CD4-positive, CD25-positive, alpha-beta regulatory T cell (primary cell): ENCODE data around the gene NEU4. TPM values are rescaled to one million over a fixed set of nuclear protein-coding genes. Genes with fewer than 3 reads are reported as not detected.
"Not testable (repeated sequence)": the region's sequence is repeated elsewhere in the genome, so short reads cannot be mapped to it uniquely, and the experiment has no call there.

Experiments
- ATAC-seq, 2 donors: fragments of 150-1000 bp; cut with Tn5 transposase; one replicate each; pipeline ENCODE4 v1.10.0; 2021; ENCODE audit warnings: low read depth in 2 of 2, moderate number of reproducible peaks in 2 of 2, moderate library complexity in 1 of 2
- DNase-seq, 3 donors: peaks; one replicate each; pipeline versions ENCODE4 v3.0.0 to v3.0.0-alpha.2; 2012 to 2022; ENCODE audit warnings: mixed read lengths in 1 of 3
- H3K27ac ChIP-seq: one replicate; pipeline ENCODE4 v1.7.0; 2013; ENCODE audit warnings: mild to moderate bottlenecking, low read length; ENCODE audit not compliant: insufficient read depth, poor library complexity, severe bottlenecking
- H3K27me3 ChIP-seq: one replicate; pipeline ENCODE4 v1.7.0; 2013; ENCODE audit warnings: low read length; ENCODE audit not compliant: control insufficient read depth, insufficient read depth
- H3K36me3 ChIP-seq: one replicate; pipeline ENCODE4 v1.7.0; 2013; ENCODE audit warnings: mild to moderate bottlenecking, low read length, moderate library complexity; ENCODE audit not compliant: control insufficient read depth, insufficient read depth
- H3K4me1 ChIP-seq: 2 replicates; pipeline ENCODE4 v1.7.0; 2013; ENCODE audit warnings: mild to moderate bottlenecking, low read length; ENCODE audit not compliant: insufficient read depth, control insufficient read depth, poor library complexity, severe bottlenecking
- H3K4me3 ChIP-seq: one replicate; pipeline ENCODE4 v1.7.0; 2013; ENCODE audit warnings: low read depth, mild to moderate bottlenecking, low read length, moderate library complexity
- H3K9me3 ChIP-seq, 2 experiments: 1 replicate in 1 of 2; 2 replicates in 1 of 2; pipeline ENCODE4 v1.7.0; 2013; ENCODE audit warnings: low read length in 2 of 2, mild to moderate bottlenecking in 1 of 2, moderate library complexity in 1 of 2; ENCODE audit not compliant: control insufficient read depth in 2 of 2
- H3K27ac Mint-ChIP-seq, 3 donors: one replicate each; pipeline ENCODE4 v1.8.0; 2020 to 2022; ENCODE audit warnings: mild to moderate bottlenecking in 3 of 3, mixed read lengths in 3 of 3, moderate library complexity in 2 of 3
- H3K27me3 Mint-ChIP-seq: one replicate; pipeline ENCODE4 v1.8.0; 2022; ENCODE audit warnings: mild to moderate bottlenecking, mixed read lengths
- H3K36me3 Mint-ChIP-seq: one replicate; pipeline ENCODE4 v1.8.0; 2020; ENCODE audit warnings: mixed read lengths
- H3K4me1 Mint-ChIP-seq, 4 donors: one replicate each; pipeline ENCODE4 v1.8.0; 2020 to 2022; ENCODE audit warnings: mixed read lengths in 4 of 4, mild to moderate bottlenecking in 1 of 4
- H3K4me3 Mint-ChIP-seq, 4 donors: one replicate each; pipeline ENCODE4 v1.8.0; 2020 to 2022; ENCODE audit warnings: mild to moderate bottlenecking in 4 of 4, mixed read lengths in 4 of 4, moderate library complexity in 3 of 4
- H3K9me3 Mint-ChIP-seq, 7 donors: one replicate each; pipeline ENCODE4 v1.8.0; 2020 to 2022; ENCODE audit warnings: mixed read lengths in 7 of 7, mild to moderate bottlenecking in 3 of 7, moderate library complexity in 2 of 7
- polyA plus RNA-seq, 4 donors: library from polyadenylated mRNA; unstranded; fragments of 300-500 nt; fragmentation: Illumina TruSeq; gene quantifications; one replicate each; pipeline ENCODE4 v1.2.3, GENCODE V29; 2021
- total RNA-seq: library from RNA; stranded (reverse); gene quantifications from one replicate; pipeline ENCODE4 v1.2.3, GENCODE V29; 2022

The NEU4 gene
- total and polyA plus RNA-seq, 5 donors from 2014 or later: 0.16 to 3.8 (median 0.67) TPM; not detected in 2

- Mint-ChIP-seq H3K36me3 (no peaks in the 10 kb centered on the region), H3K27me3 (peaks cover 11% of the 10 kb centered on the region), H3K4me1 (peaks cover 0 to 8% (median 6%) of the 10 kb centered on the region in 4 donors), H3K9me3 (peaks cover 0 to 8% (median 3%) of the 10 kb centered on the region in 7 donors), H3K4me3 (peak overlapping the region in 1 of 4 donors; percentile 52), H3K27ac (peak overlapping the region in 1 of 3 donors; percentile 65)
- Histone ChIP-seq H3K27me3 (peaks cover 1% of the 10 kb centered on the region), H3K36me3 (no peaks in the 10 kb centered on the region), H3K4me3 (no peak overlapping the region), H3K27ac (no peak overlapping the region), H3K4me1 (peaks cover 7% of the 10 kb centered on the region), H3K9me3 (peaks cover 2% of the 10 kb centered on the region in 2 experiments)
- DNase-seq (no peak), ATAC-seq (no peak)
Observed at GRCh38 chr2:241821460-241822263, 12.7 kb downstream of the NEU4 start.

DNA sequence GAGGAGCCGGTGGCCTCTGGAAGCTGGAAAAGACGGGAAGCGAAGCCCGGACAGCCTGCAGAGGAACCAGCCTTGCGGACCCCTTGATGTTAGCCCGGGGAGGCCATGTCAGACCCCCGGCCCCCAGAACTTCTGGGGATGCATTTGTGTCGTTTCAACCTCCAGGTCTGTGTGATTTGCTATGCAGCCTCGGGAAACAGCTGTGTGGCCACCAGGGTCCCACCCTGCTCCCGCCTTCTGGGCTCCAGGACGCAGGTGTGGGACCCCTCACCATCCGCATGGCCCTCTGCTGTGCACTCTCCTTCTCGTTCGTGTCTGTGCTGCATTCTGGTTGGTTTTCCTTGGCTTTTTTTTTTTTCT, 13.3 kb downstream of the NEU4 start:
- peaks cover 0 to 10% (median 4%) of the 10 kb centered on the region in 7 donors for H3K9me3 Mint-ChIP-seq
- Histone ChIP-seq H3K36me3 (no peaks in the 10 kb centered on the region), H3K9me3 (peaks cover 8% of the 10 kb centered on the region in 2 experiments), H3K4me3 (no peak overlapping the region), H3K27ac (no peak overlapping the region), H3K4me1 (peaks cover 7% of the 10 kb centered on the region), H3K27me3 (peaks cover 6% of the 10 kb centered on the region)
- DNase-seq (no peak), ATAC-seq (no peak)
- H3K27ac Mint-ChIP-seq: no peak overlapping the region
- peaks cover 11% of the 10 kb centered on the region for H3K27me3 Mint-ChIP-seq
- no peak overlapping the region for H3K4me3 Mint-ChIP-seq
- H3K36me3 Mint-ChIP-seq: no peaks in the 10 kb centered on the region
- peaks cover 0 to 8% (median 6%) of the 10 kb centered on the region in 4 donors for H3K4me1 Mint-ChIP-seq

GRCh38 chr2:241823531-241824437, 14.8 kb downstream of the NEU4 start:
- peaks cover 15 to 16% of the 10 kb centered on the region in 2 experiments for H3K9me3 ChIP-seq
- not testable (repeated sequence) for H3K4me3 Mint-ChIP-seq

GRCh38 chr2:241827394-241827793, 18.4 kb downstream of the NEU4 start:
- peaks cover 0 to 18% (median 9%) of the 10 kb centered on the region in 7 donors for H3K9me3 Mint-ChIP-seq
- no peak overlapping the region for H3K27ac ChIP-seq
- no peaks in the 10 kb centered on the region for H3K4me1 ChIP-seq
- H3K4me3 Mint-ChIP-seq: no peak overlapping the region
- no peaks in the 10 kb centered on the region for H3K36me3 Mint-ChIP-seq
- no peak overlapping the region for H3K4me3 ChIP-seq
- no peak overlapping the region for H3K27ac Mint-ChIP-seq
- H3K4me1 Mint-ChIP-seq: peaks cover 0 to 7% (median 1%) of the 10 kb centered on the region in 4 donors
- H3K27me3 Mint-ChIP-seq: peaks cover 22% of the 10 kb centered on the region
- peaks cover 6% of the 10 kb centered on the region for H3K27me3 ChIP-seq
- no peaks in the 10 kb centered on the region for H3K36me3 ChIP-seq
- ATAC-seq (no peak), DNase-seq (no peak)
- peaks cover 15 to 16% of the 10 kb centered on the region in 2 experiments for H3K9me3 ChIP-seq

More at GRCh38 chr2:241823531-241824437, 14.8 kb downstream of the NEU4 start:
- DNase-seq, H3K4me3 ChIP-seq, H3K4me1 Mint-ChIP-seq, H3K27ac Mint-ChIP-seq, H3K27ac ChIP-seq, H3K36me3 ChIP-seq, ATAC-seq, H3K4me1 ChIP-seq, H3K27me3 ChIP-seq, H3K36me3 Mint-ChIP-seq: not testable (repeated sequence)
- Mint-ChIP-seq H3K27me3 (peaks cover 15% of the 10 kb centered on the region), H3K9me3 (peaks cover 0 to 18% (median 9%) of the 10 kb centered on the region in 7 donors)

- H3K36me3 ChIP-seq: no peaks in the 10 kb centered on the region
- no peak overlapping the region for H3K4me3 ChIP-seq
- ATAC-seq: no peak
- Mint-ChIP-seq H3K36me3 (no peaks in the 10 kb centered on the region), H3K27me3 (peaks cover 39% of the 10 kb centered on the region), H3K27ac (no peak overlapping the region), H3K4me1 (no peaks in the 10 kb centered on the region), H3K4me3 (no peak overlapping the region), H3K9me3 (peaks cover 0 to 4% (median under 1%) of the 10 kb centered on the region in 7 donors)
- peaks cover 0 to under 1% of the 10 kb centered on the region in 2 experiments for H3K9me3 ChIP-seq
- H3K4me1 ChIP-seq: no peaks in the 10 kb centered on the region
- no peak overlapping the region for H3K27ac ChIP-seq
- H3K27me3 ChIP-seq: no peaks in the 10 kb centered on the region
- no peak for DNase-seq
Observed at GRCh38 chr2:241833101-241833663, 24.2 kb downstream of the NEU4 start.

- DNase-seq, H3K27ac ChIP-seq, H3K9me3 ChIP-seq, H3K4me3 ChIP-seq, H3K4me1 Mint-ChIP-seq, ATAC-seq, H3K27me3 ChIP-seq, H3K36me3 ChIP-seq, H3K36me3 Mint-ChIP-seq, H3K27ac Mint-ChIP-seq, H3K4me1 ChIP-seq, H3K9me3 Mint-ChIP-seq, H3K4me3 Mint-ChIP-seq: not testable (repeated sequence)
- H3K27me3 Mint-ChIP-seq: peaks cover 35% of the 10 kb centered on the region
Observed at GRCh38 chr2:241833756-241834526, 24.9 kb downstream of the NEU4 start.
